NCI-H510A treated with DMSO at 0.1 percent for 48 hours (cell line): ENCODE measurements around the gene LRRIQ1.

Source experiments
- DNase-seq: peaks from one replicate; lab custom pipeline; 2025; lab: John Stamatoyannopoulos, UW

LRRIQ1 gene

GRCh38 chr12:85281636-85282312 is 245.6 kb downstream of the LRRIQ1 start:
- DNase-seq: no peak

GRCh38 chr12:85283560-85283959 is 247.4 kb downstream of the LRRIQ1 start:
- no peak for DNase-seq
